Mesodermal cell (in vitro differentiated cells): Measurements from ENCODE around the gene CADM1.

Experiments
- H3K27ac ChIP-seq: 2 replicates; pipeline ENCODE4 v1.7.0; 2013; ENCODE audit warnings: mild to moderate bottlenecking, low read depth, low read length, moderate library complexity; ENCODE audit not compliant: severe bottlenecking
- H3K36me3 ChIP-seq: 2 replicates; pipeline ENCODE4 v1.7.1; 2013; ENCODE audit warnings: mild to moderate bottlenecking, low read length, moderate library complexity; ENCODE audit not compliant: control insufficient read depth, insufficient read depth
- H3K4me1 ChIP-seq: one replicate; pipeline ENCODE4 v1.7.1; 2013; ENCODE audit warnings: mild to moderate bottlenecking, low read length; ENCODE audit not compliant: insufficient read depth, control insufficient read depth, poor library complexity, severe bottlenecking
- H3K4me3 ChIP-seq: 2 replicates; pipeline ENCODE4 v1.7.0; 2013; ENCODE audit warnings: low read length, control low read depth, mild to moderate bottlenecking; ENCODE audit not compliant: insufficient read depth, poor library complexity, severe bottlenecking; ENCODE audit errors: extremely low read depth
- H3K9me3 ChIP-seq: 2 replicates; pipeline ENCODE4 v1.7.1; 2013; ENCODE audit warnings: mild to moderate bottlenecking, low read length, moderate library complexity; ENCODE audit not compliant: control insufficient read depth
- WGBS, 2 experiments: methylation state at CpG; one replicate each; pipeline ENCODE4 v1.1.5; 2013; ENCODE audit warnings: missing lambda C conversion rate in 2 of 2; ENCODE audit not compliant: insufficient coverage in 2 of 2; 5-methylcytosine and 5-hydroxymethylcytosine counted together

Gene CADM1

DNA sequence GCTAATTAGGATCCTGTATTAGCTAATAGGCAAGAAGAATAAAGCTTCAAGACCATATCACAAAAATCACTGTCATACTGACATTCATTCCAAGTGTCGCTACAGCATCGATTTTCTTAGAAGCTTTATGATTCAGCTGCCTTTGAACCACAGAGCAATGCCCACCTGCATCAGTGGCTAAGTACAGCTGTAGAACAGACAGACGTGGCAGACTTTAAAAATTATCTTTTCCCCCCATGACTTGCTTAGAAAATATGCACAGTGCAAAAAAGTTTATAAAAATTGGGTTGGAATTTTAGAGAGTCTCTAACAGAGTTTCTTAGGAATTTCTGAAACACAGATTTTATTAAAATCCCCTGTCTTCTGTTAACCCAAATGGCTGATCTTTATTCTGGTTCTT, 120.8 kb downstream of the CADM1 start:
- WGBS, 2 experiments, result 82 to 100% methylated on average over 2 of the region's 3 CpGs
- Histone ChIP-seq H3K9me3 (no peaks in the 10 kb centered on the region), H3K27ac (no peak overlapping the region), H3K4me1 (no peaks in the 10 kb centered on the region), H3K36me3 (no peaks in the 10 kb centered on the region), H3K4me3 (no peak overlapping the region)

DNA sequence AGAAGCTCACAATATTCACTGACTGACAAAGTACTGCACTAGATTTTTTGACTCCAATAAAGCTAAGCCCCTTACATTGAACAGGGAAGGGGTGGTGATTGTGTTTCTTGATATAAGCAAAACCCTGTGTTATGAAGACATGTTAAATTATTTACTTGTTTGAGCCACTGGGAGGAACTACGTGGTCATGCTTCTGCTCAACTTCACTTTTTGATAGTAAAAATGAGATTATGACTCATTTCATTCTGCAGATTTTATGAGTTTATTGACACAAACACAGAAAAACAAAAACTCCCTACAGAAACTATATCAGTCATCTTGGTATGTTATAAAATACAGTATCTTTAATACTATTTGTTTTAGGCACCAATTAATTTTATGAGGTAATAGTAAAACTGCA, 124.7 kb downstream of the CADM1 start:
- no peak overlapping the region for H3K4me3 ChIP-seq
- WGBS, 2 experiments, result no CpG with 5 or more reads among the region's 1 CpG
- H3K4me1 ChIP-seq, result no peaks in the 10 kb centered on the region
- H3K27ac ChIP-seq, result no peak overlapping the region
- no peaks in the 10 kb centered on the region for H3K36me3 ChIP-seq
- H3K9me3 ChIP-seq, result no peaks in the 10 kb centered on the region

DNA sequence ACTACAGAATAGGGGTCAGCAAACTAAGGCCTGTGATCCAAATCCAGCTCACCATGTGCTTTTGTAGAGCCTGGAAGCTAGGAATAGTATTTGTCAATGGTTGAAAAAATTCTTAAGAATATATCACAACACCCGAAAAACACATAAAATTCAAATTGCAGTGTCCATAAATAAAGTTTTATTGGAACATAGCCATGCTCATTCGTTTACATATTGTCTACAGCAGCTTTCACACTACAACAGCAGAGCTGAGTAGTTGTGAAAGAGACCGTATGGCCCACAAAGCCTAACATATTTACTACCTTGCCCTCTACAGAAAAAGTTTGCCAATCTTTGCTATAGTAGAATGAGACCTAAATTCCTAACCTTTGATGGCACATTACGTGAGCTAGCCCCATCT, 125.7 kb downstream of the CADM1 start:
- Histone ChIP-seq H3K27ac (no peak overlapping the region), H3K9me3 (no peaks in the 10 kb centered on the region), H3K4me3 (no peak overlapping the region), H3K36me3 (no peaks in the 10 kb centered on the region), H3K4me1 (no peaks in the 10 kb centered on the region)
- WGBS, 2 experiments, result 88% methylated on average over 2 of the region's 4 CpGs; no CpG with 5 or more reads in 1 of the 2 experiments

DNA sequence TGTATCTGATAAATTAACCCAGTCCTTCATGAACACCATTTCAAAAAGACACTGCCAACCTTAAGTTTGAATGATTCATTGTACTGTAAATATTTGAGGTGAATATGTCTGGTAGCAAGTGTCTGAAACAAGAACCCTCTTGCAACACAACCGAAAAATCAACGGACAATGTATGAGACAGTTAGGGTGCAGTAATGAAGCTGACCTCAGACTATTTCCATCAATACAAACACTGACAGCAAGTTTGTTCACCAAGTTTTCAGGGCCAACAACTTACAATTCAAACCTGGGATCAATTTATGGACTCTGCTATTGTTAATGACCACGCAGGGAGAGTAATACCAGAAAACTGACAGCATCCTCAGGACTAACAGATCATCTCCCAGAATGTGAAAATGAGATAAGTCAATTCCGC, 126.3 kb downstream of the CADM1 start:
- WGBS, 2 experiments, result 100% methylated on average over 1 to 3 of the region's 4 CpGs
- Histone ChIP-seq H3K27ac (no peak overlapping the region), H3K9me3 (no peaks in the 10 kb centered on the region), H3K4me1 (no peaks in the 10 kb centered on the region), H3K36me3 (no peaks in the 10 kb centered on the region), H3K4me3 (no peak overlapping the region)

DNA sequence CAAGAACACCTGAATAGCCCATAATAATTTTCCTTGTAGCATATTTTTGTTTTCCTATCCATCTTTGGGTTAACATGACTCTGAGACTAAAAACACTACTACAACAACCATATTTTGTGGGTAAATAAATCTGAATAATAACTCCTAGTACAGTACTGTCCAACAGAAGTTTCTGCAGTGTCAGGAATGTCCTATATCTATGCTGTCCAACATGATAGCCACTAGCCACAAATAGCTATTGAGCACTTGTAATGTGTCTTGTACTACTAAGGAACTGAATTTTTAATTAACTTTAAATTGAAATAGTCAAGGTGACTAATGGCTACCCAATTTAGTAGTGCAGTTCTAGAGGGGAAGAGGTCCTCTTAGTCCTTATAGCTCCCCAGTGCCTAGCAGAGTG, 135.6 kb downstream of the CADM1 start:
- Histone ChIP-seq H3K9me3 (no peaks in the 10 kb centered on the region), H3K4me1 (peaks cover 4% of the 10 kb centered on the region), H3K27ac (no peak overlapping the region), H3K36me3 (no peaks in the 10 kb centered on the region), H3K4me3 (no peak overlapping the region)

DNA sequence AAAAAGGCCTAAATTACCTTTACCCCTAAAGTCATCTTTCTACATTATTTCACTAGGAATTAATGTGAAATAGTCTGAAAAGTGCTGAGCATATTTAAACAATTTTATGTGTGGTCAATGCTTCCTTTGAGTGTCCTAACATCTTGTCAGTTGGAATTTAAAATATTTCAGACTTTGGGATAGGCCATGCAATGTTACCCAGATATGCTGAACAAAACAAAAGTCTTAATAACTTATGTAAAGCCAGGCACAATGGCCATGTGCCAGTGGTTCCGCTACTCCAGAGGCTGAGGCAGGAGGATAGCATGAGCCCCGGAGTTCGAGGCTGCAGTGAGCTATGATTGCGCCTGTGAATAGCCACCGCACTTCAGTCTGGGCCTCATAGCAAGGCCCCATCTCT, 137.4 kb downstream of the CADM1 start:
- H3K4me3 ChIP-seq, result no peak overlapping the region
- WGBS, 2 experiments, result 91 to 100% methylated on average over 3 of the region's 5 CpGs
- H3K9me3 ChIP-seq, result no peaks in the 10 kb centered on the region
- H3K36me3 ChIP-seq, result no peaks in the 10 kb centered on the region
- H3K4me1 ChIP-seq, result peaks cover 4% of the 10 kb centered on the region
- H3K27ac ChIP-seq, result no peak overlapping the region

DNA sequence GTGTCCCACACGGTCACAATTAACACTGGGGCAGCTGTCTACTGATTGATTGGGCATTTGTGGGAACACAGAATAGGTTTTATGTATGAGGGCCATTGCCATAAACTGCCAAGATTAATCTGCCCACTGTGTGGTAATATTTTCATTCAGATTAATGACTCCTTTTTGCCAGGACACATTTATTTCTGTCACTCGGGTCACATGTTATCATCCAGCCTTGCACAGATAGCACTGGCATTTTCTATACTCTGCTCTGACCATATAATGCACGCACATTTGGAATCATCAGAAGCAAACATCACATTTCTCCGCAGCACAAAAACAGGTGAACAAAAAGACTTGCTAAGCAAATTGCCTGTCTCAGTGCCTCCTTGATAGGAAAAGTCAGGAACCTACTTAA, 138.3 kb downstream of the CADM1 start:
- no peak overlapping the region for H3K27ac ChIP-seq
- H3K4me3 ChIP-seq, result no peak overlapping the region
- peaks cover 5% of the 10 kb centered on the region for H3K4me1 ChIP-seq
- WGBS, 2 experiments, result 80 to 89% methylated on average over 1 to 4 of the region's 4 CpGs
- H3K9me3 ChIP-seq, result no peaks in the 10 kb centered on the region
- no peaks in the 10 kb centered on the region for H3K36me3 ChIP-seq

DNA sequence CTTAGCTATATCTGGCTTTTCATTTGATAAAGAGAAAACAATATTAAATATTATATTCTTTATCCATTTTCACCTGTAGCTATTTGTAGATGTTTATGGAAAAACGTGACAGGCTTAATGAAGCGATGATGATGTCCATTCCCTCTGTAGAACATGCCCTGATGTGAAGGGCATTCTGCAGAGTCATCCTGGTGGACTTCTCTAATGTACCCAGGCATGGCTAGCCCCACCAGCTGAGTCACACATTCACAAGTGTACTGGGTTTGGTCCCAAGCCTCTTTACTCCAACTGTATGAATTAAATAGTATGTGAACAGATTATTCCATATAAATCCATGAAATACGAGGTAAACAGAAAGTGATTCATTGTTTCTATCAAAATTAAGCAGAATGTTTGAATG, 139.3 kb downstream of the CADM1 start:
- no peak overlapping the region for H3K4me3 ChIP-seq
- WGBS, 2 experiments, result 80% methylated on average over 1 of the region's 3 CpGs; no CpG with 5 or more reads in 1 of the 2 experiments
- H3K4me1 ChIP-seq, result peaks cover 9% of the 10 kb centered on the region
- H3K36me3 ChIP-seq, result no peaks in the 10 kb centered on the region
- H3K27ac ChIP-seq, result no peak overlapping the region
- no peaks in the 10 kb centered on the region for H3K9me3 ChIP-seq

DNA sequence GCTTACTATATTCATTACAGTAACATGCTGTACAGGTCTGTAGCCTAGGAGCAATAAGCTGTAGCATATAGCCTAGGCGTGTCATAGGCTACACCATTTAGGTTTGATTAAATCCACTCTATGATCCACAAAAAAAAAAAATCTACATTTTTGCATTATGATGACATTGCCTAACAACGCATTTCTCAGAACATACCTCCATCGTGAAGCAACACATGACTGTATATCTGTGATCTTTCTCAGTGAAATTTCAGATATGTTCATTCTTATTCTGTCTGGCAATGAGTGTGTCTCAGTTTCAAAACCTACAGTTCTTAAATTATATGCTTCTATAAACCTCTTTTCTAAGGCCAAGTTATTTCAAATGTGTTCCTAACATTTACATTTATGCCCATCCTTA, 140.3 kb downstream of the CADM1 start:
- no peak overlapping the region for H3K4me3 ChIP-seq
- H3K27ac ChIP-seq, result no peak overlapping the region
- H3K9me3 ChIP-seq, result no peaks in the 10 kb centered on the region
- peaks cover 9% of the 10 kb centered on the region for H3K4me1 ChIP-seq
- WGBS, 2 experiments, result 94 to 100% methylated on average over 1 to 3 of the region's 3 CpGs
- H3K36me3 ChIP-seq, result no peaks in the 10 kb centered on the region

DNA sequence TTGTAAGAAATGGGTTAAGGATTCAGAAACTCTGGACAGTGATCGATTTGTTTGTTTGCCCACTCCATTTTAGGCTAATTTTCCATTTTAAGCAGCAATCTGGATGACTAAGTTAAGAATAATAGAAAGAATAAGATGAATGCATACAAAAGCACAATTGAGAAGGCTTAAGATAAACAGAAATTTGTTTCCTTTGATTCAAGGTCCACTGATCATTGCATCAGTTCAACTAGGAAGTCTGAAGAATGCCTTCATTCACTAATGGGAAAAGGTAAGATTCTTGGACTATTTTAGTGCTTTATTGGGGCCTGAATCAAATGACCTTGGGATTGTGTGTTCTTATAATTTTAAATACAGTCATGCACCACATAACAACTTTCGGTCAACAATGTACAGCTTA, 140.8 kb downstream of the CADM1 start:
- Histone ChIP-seq H3K36me3 (no peaks in the 10 kb centered on the region), H3K4me3 (no peak overlapping the region), H3K4me1 (peaks cover 6% of the 10 kb centered on the region), H3K27ac (no peak overlapping the region), H3K9me3 (no peaks in the 10 kb centered on the region)
- WGBS, 2 experiments, result no CpG with 5 or more reads among the region's 2 CpGs

DNA sequence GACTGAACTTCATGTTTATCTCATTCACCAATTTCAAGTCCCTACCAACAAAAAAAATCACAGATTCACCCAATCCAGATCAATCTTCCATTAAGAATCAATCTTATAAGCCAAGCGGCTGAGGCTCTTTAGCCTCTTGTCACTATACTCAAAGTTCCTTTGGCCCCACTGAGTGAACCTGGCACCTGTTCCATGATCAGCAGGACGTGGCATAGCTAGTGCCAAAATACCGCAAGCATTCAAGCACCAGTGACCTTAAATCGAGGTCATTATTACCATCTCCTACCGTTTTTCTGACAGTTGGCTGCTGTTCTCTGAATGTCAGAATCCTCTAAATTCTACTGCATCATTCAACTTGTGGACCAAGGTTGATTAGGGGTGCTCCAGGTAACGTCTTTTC, 141.2 kb downstream of the CADM1 start:
- H3K4me1 ChIP-seq, result peaks cover 5% of the 10 kb centered on the region
- 93 to 96% methylated on average over 5 of the region's 6 CpGs for WGBS, 2 experiments

DNA sequence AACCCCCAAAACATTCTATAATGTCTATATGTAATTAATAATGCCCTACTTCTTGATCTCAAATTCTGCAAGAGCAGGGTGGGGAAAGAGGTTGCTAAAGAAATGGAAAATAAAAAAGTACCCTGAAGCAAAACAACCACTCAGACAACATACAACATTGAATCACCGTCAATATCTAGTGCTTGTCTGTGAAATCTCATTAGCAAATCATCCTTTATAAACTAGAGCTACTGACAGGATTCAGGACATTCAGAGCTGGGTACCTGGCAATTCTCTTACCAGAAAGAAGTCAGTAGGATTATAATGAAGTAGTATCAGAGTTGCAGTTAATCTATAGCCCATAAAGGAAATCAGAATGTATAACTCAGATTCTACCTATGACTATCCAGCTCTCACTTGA, 143.2 kb downstream of the CADM1 start:
- no CpG with 5 or more reads among the region's 1 CpG for WGBS, 2 experiments
- H3K9me3 ChIP-seq, result no peaks in the 10 kb centered on the region

More for the DNA sequence above, 141.2 kb downstream of the CADM1 start:
- Histone ChIP-seq H3K36me3 (no peaks in the 10 kb centered on the region), H3K9me3 (no peaks in the 10 kb centered on the region), H3K27ac (no peak overlapping the region), H3K4me3 (no peak overlapping the region)

More for the DNA sequence above, 143.2 kb downstream of the CADM1 start:
- Histone ChIP-seq H3K4me1 (peaks cover 5% of the 10 kb centered on the region), H3K27ac (no peak overlapping the region), H3K4me3 (no peak overlapping the region), H3K36me3 (no peaks in the 10 kb centered on the region)
